MCF 10A (cell line): ENCODE measurements around the gene NR1D2. TPM values are rescaled to one million over a fixed set of nuclear protein-coding genes. Genes with fewer than 3 reads are reported as not detected.

Experiments
- BruUV-seq: library from RNA; stranded (reverse); fragments of 400-500 nt; replicated peaks from 2 replicates; lab custom pipeline; 2021; lab: Mats Ljungman, UMichigan
- CTCF ChIA-PET: fragments of 300-600 bp; sonication (Branson Sonifier 250); formaldehyde crosslinking; extraction: SDS; loops from one replicate; lab custom pipeline; 2021; ENCODE audit warnings: antibody characterized with exemption, inconsistent platforms; lab: Yijun Ruan, JAX
- POLR2A ChIA-PET: fragments of 300-600, 350-650 bp; sonication (Branson Sonifier 250); formaldehyde crosslinking; extraction: SDS; loops from one replicate; lab custom pipeline; 2020; ENCODE audit warnings: antibody characterized with exemption, inconsistent platforms; lab: Yijun Ruan, JAX
- DNase-seq: peaks from one replicate; pipeline ENCODE4 v3.0.0-alpha.2; 2018; ENCODE audit not compliant: unreplicated experiment
- H3K27ac Mint-ChIP-seq: one replicate; pipeline ENCODE4 v1.8.0; 2022; ENCODE audit warnings: mild to moderate bottlenecking, low read depth, mixed read lengths; ENCODE audit not compliant: unreplicated experiment
- H3K27me3 Mint-ChIP-seq: one replicate; pipeline ENCODE4 v1.8.0; 2022; ENCODE audit warnings: mixed read lengths; ENCODE audit not compliant: insufficient read depth, unreplicated experiment
- H3K36me3 Mint-ChIP-seq: one replicate; pipeline ENCODE4 v1.8.0; 2022; ENCODE audit warnings: mild to moderate bottlenecking, moderate library complexity, mixed read lengths; ENCODE audit not compliant: insufficient read depth, unreplicated experiment
- H3K4me1 Mint-ChIP-seq: one replicate; pipeline ENCODE4 v1.8.0; 2022; ENCODE audit warnings: mixed read lengths; ENCODE audit not compliant: insufficient read depth, unreplicated experiment
- H3K4me3 Mint-ChIP-seq: one replicate; pipeline ENCODE4 v1.8.0; 2022; ENCODE audit warnings: mild to moderate bottlenecking, moderate library complexity, mixed read lengths; ENCODE audit not compliant: unreplicated experiment
- H3K9me3 Mint-ChIP-seq: one replicate; pipeline ENCODE4 v1.8.0; 2022; ENCODE audit warnings: mixed read lengths; ENCODE audit not compliant: unreplicated experiment
- intact Hi-C: fragments of 100-400 bp; cut with micrococcal nuclease; formaldehyde crosslinking; loops from 2 replicates; pipeline ENCODE4 v1.14.1; 2022
- total RNA-seq: library from RNA; stranded (reverse); gene quantifications from 2 replicates; pipeline ENCODE4 v1.2.3, GENCODE V29; 2022
- TF ChIP-seq, protein P1 (sequence below): fragments of 200-600 bp; IDR thresholded peaks from one replicate; pipeline ENCODE4 v1.8.0; 2022; ENCODE audit warnings: antibody characterized with exemption, mild to moderate bottlenecking; ENCODE audit not compliant: unreplicated experiment

NR1D2 gene
- total RNA-seq, 1 experiment from 2014 or later, result 19.4 TPM

DNA sequence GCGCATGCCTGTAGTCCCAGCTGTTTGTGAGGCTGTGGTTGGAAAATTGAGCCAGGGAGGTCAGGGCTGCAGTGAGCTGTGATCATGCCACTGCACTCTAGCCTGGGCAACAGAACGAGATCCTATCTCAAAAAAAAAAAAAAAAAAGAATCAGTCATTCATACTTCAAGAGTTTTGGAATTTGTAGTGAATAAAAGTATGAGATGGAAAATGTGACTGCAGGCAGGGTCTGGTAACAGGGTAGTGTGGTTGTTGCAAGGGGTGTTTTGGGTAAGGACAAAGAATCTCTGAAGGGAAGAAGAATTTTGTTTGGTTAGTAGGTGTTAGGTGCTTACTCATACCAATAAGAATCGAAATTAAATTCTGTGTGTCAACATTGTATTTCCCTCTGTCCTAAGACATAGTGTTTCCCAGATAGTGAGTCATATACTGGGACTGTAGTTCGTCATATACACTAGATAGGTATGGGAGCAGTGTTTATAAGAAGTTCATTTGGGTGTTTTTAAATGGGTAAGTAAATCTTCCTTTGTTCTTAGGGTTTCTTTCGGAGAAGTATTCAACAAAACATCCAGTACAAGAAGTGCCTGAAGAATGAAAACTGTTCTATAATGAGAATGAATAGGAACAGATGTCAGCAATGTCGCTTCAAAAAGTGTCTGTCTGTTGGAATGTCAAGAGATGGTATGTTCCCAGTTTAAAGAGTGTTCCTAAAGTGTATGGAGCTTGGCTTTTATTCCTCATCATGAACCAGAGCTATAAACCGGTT lies 14.2 kb downstream of the NR1D2 start:
- H3K36me3 Mint-ChIP-seq, result peaks cover 50% of the 10 kb centered on the region
- peak; percentile 88 for DNase-seq
- H3K4me3 Mint-ChIP-seq, result peak overlapping the region; percentile 20
- H3K27me3 Mint-ChIP-seq, result no peaks in the 10 kb centered on the region
- CTCF ChIA-PET, result interaction anchor here (0.5 to 1.9 kb wide), 4 partner anchors 12 to 639 kb away, joined by 3 to 5 read pairs (median 4); no protein-coding TSS in a partner anchor
- TF ChIP-seq, protein P1, sequence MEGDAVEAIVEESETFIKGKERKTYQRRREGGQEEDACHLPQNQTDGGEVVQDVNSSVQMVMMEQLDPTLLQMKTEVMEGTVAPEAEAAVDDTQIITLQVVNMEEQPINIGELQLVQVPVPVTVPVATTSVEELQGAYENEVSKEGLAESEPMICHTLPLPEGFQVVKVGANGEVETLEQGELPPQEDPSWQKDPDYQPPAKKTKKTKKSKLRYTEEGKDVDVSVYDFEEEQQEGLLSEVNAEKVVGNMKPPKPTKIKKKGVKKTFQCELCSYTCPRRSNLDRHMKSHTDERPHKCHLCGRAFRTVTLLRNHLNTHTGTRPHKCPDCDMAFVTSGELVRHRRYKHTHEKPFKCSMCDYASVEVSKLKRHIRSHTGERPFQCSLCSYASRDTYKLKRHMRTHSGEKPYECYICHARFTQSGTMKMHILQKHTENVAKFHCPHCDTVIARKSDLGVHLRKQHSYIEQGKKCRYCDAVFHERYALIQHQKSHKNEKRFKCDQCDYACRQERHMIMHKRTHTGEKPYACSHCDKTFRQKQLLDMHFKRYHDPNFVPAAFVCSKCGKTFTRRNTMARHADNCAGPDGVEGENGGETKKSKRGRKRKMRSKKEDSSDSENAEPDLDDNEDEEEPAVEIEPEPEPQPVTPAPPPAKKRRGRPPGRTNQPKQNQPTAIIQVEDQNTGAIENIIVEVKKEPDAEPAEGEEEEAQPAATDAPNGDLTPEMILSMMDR, result no peak
- peaks cover 14% of the 10 kb centered on the region for H3K4me1 Mint-ChIP-seq
- BruUV-seq, result no TSS peak
- intact Hi-C loops, result loop anchor here (1.0 kb wide), 1 partner anchor 12 kb away; no protein-coding TSS in a partner anchor
- peak overlapping the region; percentile 61 for H3K27ac Mint-ChIP-seq
- H3K9me3 Mint-ChIP-seq, result no peaks in the 10 kb centered on the region
- POLR2A ChIA-PET, result interaction anchor here (0.9 to 6.5 kb wide), 4 partner anchors 9 to 43 kb away, joined by 3 to 112 read pairs (median 4); partner anchors contain the start of genes NKIRAS1 and RPL15

DNA sequence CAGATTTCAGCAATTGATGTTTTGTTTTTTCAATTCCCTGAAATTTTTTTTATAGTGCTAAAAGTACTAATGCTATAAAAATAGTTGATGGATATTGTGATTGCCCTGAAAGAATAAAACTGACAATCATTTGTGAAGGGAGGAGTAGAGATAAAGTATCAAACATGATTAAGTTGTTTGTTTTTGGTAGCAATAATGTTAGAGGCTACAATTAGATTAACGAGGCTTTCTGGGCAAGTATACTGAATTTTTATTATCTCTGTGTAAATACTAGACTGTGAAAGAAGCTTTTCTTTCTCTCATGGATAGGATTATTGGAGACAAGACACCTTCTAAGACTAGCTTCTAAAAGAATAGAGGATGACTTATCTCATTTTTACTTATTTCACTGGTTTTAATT lies 15.6 kb downstream of the NR1D2 start:
- no peaks in the 10 kb centered on the region for H3K9me3 Mint-ChIP-seq
- ChIA-PET CTCF (interaction anchor here (0.6 to 0.8 kb wide), 3 partner anchors 70 to 720 kb away, joined by 3 to 7 read pairs (median 3); no protein-coding TSS in a partner anchor), POLR2A (interaction anchor here (0.6 to 6.5 kb wide), 5 partner anchors 12 to 726 kb away, joined by 3 to 112 read pairs (median 3); partner anchors contain the start of genes NKIRAS1 and RPL15)
- no peak for DNase-seq
- H3K4me3 Mint-ChIP-seq, result no peak overlapping the region
- no TSS peak for BruUV-seq
- peaks cover 45% of the 10 kb centered on the region for H3K36me3 Mint-ChIP-seq
- H3K27ac Mint-ChIP-seq, result no peak overlapping the region
- H3K4me1 Mint-ChIP-seq, result peaks cover 15% of the 10 kb centered on the region
- no peaks in the 10 kb centered on the region for H3K27me3 Mint-ChIP-seq
- TF ChIP-seq, protein P1, result no peak
- intact Hi-C loops, result no loop called here

DNA sequence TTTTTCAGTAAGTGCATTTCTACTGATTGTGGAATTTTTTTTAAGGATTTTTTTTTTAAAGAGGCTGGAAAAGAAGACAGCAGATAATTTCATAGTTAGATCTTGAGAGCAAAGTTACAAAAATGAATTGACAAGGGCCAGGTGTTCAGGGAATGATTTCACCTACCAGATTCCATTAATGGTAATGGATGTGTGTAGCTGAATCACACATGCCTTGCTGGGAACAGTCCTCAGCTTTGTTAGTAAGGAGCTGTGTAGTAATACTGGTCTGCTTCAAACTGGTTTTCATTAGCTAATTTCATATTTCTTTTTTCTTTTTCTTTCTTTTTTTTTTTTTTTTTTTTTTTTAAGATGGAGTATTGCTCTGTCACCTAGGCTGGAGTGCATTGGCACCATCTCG lies 16.0 kb downstream of the NR1D2 start:
- TF ChIP-seq, protein P1, result no peak
- H3K4me1 Mint-ChIP-seq, result peaks cover 20% of the 10 kb centered on the region
- intact Hi-C loops, result no loop called here
- no peak overlapping the region for H3K27ac Mint-ChIP-seq
- no peaks in the 10 kb centered on the region for H3K27me3 Mint-ChIP-seq
- no peaks in the 10 kb centered on the region for H3K9me3 Mint-ChIP-seq
- BruUV-seq, result no TSS peak
- H3K4me3 Mint-ChIP-seq, result no peak overlapping the region
- POLR2A ChIA-PET, result interaction anchor here (0.6 to 6.5 kb wide), 5 partner anchors 12 to 726 kb away, joined by 3 to 112 read pairs (median 3); partner anchors contain the start of genes NKIRAS1 and RPL15
- DNase-seq, result no peak
- H3K36me3 Mint-ChIP-seq, result peaks cover 48% of the 10 kb centered on the region
- CTCF ChIA-PET, result interaction anchor here (0.6 to 0.7 kb wide), 3 partner anchors 173 to 719 kb away, joined by 3 to 7 read pairs (median 4); no protein-coding TSS in a partner anchor

DNA sequence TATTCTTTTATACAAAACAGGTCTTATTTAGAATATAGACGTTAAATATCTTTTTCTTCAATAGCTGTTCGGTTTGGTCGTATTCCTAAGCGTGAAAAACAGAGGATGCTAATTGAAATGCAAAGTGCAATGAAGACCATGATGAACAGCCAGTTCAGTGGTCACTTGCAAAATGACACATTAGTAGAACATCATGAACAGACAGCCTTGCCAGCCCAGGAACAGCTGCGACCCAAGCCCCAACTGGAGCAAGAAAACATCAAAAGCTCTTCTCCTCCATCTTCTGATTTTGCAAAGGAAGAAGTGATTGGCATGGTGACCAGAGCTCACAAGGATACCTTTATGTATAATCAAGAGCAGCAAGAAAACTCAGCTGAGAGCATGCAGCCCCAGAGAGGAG lies 16.8 kb downstream of the NR1D2 start:
- Mint-ChIP-seq H3K4me3 (no peak overlapping the region), H3K4me1 (peaks cover 26% of the 10 kb centered on the region), H3K36me3 (peaks cover 50% of the 10 kb centered on the region), H3K27ac (no peak overlapping the region), H3K9me3 (no peaks in the 10 kb centered on the region), H3K27me3 (no peaks in the 10 kb centered on the region)
- POLR2A ChIA-PET, result interaction anchor here (0.5 to 6.5 kb wide), 4 partner anchors 8 to 300 kb away, joined by 3 to 112 read pairs (median 20); partner anchors contain the start of genes NKIRAS1 and RPL15
- TF ChIP-seq, protein P1, result no peak
- DNase-seq, result no peak
- CTCF ChIA-PET, result interaction anchor here (0.6 kb wide), 1 partner anchor 9 kb away, joined by 6 read pairs; no protein-coding TSS in a partner anchor
- BruUV-seq, result no TSS peak
- intact Hi-C loops, result no loop called here
